Measurements from ENCODE around the gene CEP152. TPM values are rescaled to one million over a fixed set of nuclear protein-coding genes. Genes with fewer than 3 reads are reported as not detected.

Gene CEP152
- total and polyA plus RNA-seq, 10 of the 15 experiments (the other 5 are each of a cell fraction or from before 2014, with no cell fraction given): 5.3 to 22.6 (median 14.2) TPM

DNA sequence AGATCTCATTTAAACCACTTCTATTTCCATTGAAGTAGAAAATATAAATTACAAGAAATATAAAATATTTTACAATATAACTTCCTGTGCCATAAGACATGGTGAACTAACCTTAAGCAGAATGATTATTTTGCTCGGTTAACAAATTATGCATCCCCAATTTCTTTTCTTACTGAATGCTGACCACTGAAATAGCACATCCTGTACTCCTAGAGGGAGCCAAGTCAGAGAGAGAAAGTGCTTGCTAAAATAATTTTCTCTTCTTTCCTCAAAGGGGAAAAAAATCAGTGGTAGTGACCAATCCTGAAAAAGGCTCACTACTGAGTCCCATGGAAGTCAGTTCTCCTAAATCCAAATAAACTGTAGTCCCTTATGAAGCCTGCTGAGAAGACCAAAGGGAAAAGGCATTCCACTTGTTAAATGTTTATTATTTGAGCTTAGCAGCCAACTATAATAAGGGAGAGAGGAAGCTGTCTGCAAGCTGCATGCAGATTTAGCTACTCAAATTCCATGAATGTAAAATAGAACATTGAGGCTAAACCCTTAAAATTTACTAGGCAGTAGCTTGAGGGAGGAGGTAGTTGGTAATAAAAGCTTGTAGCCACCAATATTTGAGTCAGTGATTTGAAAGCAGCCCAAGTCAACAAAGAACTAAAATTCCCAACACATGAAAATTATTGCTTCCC, 33.1 kb downstream of the CEP152 start:
- ChIA-PET RAD21 (ENCODE audit: unreplicated experiment) (interaction anchor here (1.1 kb wide), 1 partner anchor 11 kb away, joined by 3 read pairs; no protein-coding TSS in a partner anchor), SMC1A (ENCODE audit: uncharacterized antibody, unreplicated experiment) (interaction anchor here (0.6 to 1.0 kb wide), 3 partner anchors 9 to 130 kb away, joined by 3 read pairs; no protein-coding TSS in a partner anchor), CTCF (interaction anchor here (1.4 to 1.5 kb wide), 2 partner anchors 33 to 426 kb away, joined by 3 to 4 read pairs; partner anchors contain the start of gene CEP152), POLR2A (no interaction called here)
- DNase-seq (ENCODE audit: low read depth, low spot score) (no peak), FAIRE-seq (no peak), ATAC-seq (no peak)
- H2AFZ ChIP-seq (ENCODE audit: control insufficient read depth, low read depth, low read length): no peak overlapping the region
- no peak overlapping the region for H3K4me3 ChIP-seq
- intact Hi-C loops (cut with micrococcal nuclease; ENCODE audit: unreplicated experiment) (no loop called here), in situ Hi-C loops (cut with MboI) (no loop called here)
- no TSS peak for BruUV-seq (replicated peaks)
- TF ChIP-seq JUNB (IDR thresholded peaks at IDR 0.05) (no peak), CHD4 (IDR thresholded peaks at IDR 0.05) (no peak), HDAC6 (IDR thresholded peaks at IDR 0.05; ENCODE audit: unreplicated experiment) (no peak), IRF4 (IDR thresholded peaks at IDR 0.05; ENCODE audit: low read depth, low read length) (no peak), CBX3 (IDR thresholded peaks at IDR 0.05; ENCODE audit: borderline replicate concordance, low read depth) (no peak), WRNIP1 (IDR thresholded peaks at IDR 0.05; ENCODE audit: borderline replicate concordance, low read depth, low read length) (no peak), MTA2 (IDR thresholded peaks at IDR 0.05; ENCODE audit: low read depth) (no peak)
- TF ChIP-seq, protein P1, sequence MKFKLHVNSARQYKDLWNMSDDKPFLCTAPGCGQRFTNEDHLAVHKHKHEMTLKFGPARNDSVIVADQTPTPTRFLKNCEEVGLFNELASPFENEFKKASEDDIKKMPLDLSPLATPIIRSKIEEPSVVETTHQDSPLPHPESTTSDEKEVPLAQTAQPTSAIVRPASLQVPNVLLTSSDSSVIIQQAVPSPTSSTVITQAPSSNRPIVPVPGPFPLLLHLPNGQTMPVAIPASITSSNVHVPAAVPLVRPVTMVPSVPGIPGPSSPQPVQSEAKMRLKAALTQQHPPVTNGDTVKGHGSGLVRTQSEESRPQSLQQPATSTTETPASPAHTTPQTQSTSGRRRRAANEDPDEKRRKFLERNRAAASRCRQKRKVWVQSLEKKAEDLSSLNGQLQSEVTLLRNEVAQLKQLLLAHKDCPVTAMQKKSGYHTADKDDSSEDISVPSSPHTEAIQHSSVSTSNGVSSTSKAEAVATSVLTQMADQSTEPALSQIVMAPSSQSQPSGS (IDR thresholded peaks at IDR 0.05; ENCODE audit: low read length): no peak
- TF ChIP-seq, protein P2, sequence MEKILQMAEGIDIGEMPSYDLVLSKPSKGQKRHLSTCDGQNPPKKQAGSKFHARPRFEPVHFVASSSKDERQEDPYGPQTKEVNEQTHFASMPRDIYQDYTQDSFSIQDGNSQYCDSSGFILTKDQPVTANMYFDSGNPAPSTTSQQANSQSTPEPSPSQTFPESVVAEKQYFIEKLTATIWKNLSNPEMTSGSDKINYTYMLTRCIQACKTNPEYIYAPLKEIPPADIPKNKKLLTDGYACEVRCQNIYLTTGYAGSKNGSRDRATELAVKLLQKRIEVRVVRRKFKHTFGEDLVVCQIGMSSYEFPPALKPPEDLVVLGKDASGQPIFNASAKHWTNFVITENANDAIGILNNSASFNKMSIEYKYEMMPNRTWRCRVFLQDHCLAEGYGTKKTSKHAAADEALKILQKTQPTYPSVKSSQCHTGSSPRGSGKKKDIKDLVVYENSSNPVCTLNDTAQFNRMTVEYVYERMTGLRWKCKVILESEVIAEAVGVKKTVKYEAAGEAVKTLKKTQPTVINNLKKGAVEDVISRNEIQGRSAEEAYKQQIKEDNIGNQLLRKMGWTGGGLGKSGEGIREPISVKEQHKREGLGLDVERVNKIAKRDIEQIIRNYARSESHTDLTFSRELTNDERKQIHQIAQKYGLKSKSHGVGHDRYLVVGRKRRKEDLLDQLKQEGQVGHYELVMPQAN (conservative IDR thresholded peaks at IDR 0.05): no peak
- TF ChIP-seq, protein P3, sequence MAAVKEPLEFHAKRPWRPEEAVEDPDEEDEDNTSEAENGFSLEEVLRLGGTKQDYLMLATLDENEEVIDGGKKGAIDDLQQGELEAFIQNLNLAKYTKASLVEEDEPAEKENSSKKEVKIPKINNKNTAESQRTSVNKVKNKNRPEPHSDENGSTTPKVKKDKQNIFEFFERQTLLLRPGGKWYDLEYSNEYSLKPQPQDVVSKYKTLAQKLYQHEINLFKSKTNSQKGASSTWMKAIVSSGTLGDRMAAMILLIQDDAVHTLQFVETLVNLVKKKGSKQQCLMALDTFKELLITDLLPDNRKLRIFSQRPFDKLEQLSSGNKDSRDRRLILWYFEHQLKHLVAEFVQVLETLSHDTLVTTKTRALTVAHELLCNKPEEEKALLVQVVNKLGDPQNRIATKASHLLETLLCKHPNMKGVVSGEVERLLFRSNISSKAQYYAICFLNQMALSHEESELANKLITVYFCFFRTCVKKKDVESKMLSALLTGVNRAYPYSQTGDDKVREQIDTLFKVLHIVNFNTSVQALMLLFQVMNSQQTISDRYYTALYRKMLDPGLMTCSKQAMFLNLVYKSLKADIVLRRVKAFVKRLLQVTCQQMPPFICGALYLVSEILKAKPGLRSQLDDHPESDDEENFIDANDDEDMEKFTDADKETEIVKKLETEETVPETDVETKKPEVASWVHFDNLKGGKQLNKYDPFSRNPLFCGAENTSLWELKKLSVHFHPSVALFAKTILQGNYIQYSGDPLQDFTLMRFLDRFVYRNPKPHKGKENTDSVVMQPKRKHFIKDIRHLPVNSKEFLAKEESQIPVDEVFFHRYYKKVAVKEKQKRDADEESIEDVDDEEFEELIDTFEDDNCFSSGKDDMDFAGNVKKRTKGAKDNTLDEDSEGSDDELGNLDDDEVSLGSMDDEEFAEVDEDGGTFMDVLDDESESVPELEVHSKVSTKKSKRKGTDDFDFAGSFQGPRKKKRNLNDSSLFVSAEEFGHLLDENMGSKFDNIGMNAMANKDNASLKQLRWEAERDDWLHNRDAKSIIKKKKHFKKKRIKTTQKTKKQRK (IDR thresholded peaks at IDR 0.05; ENCODE audit: low read depth, low read length): no peak
- TF ChIP-seq, protein P4, sequence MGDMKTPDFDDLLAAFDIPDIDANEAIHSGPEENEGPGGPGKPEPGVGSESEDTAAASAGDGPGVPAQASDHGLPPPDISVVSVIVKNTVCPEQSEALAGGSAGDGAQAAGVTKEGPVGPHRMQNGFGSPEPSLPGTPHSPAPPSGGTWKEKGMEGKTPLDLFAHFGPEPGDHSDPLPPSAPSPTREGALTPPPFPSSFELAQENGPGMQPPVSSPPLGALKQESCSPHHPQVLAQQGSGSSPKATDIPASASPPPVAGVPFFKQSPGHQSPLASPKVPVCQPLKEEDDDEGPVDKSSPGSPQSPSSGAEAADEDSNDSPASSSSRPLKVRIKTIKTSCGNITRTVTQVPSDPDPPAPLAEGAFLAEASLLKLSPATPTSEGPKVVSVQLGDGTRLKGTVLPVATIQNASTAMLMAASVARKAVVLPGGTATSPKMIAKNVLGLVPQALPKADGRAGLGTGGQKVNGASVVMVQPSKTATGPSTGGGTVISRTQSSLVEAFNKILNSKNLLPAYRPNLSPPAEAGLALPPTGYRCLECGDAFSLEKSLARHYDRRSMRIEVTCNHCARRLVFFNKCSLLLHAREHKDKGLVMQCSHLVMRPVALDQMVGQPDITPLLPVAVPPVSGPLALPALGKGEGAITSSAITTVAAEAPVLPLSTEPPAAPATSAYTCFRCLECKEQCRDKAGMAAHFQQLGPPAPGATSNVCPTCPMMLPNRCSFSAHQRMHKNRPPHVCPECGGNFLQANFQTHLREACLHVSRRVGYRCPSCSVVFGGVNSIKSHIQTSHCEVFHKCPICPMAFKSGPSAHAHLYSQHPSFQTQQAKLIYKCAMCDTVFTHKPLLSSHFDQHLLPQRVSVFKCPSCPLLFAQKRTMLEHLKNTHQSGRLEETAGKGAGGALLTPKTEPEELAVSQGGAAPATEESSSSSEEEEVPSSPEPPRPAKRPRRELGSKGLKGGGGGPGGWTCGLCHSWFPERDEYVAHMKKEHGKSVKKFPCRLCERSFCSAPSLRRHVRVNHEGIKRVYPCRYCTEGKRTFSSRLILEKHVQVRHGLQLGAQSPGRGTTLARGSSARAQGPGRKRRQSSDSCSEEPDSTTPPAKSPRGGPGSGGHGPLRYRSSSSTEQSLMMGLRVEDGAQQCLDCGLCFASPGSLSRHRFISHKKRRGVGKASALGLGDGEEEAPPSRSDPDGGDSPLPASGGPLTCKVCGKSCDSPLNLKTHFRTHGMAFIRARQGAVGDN (IDR thresholded peaks at IDR 0.05): no peak
- no peaks in the 10 kb centered on the region for H3K79me2 ChIP-seq (ENCODE audit: control insufficient read depth, insufficient read depth, low read length)
- H3K36me3 ChIP-seq (ENCODE audit: control insufficient read depth in 2 of 2, insufficient read depth in 2 of 2, low read length in 1 of 2): peaks cover 3 to 9% of the 10 kb centered on the region in 2 experiments
- H3K27ac ChIP-seq (ENCODE audit: control insufficient read depth, insufficient read depth): no peak overlapping the region
- H3K4me2 ChIP-seq (ENCODE audit: control insufficient read depth, insufficient read depth): no peak overlapping the region
- H3K27me3 ChIP-seq (replicated peaks in 1 of 2; ENCODE audit: control insufficient read depth in 2 of 2, insufficient read depth in 2 of 2, low read length in 1 of 2): no peaks in the 10 kb centered on the region
- H3K9ac ChIP-seq (ENCODE audit: control insufficient read depth, insufficient read depth, low read length): no peak overlapping the region
- no peaks in the 10 kb centered on the region for H4K20me1 ChIP-seq (ENCODE audit: control insufficient read depth, insufficient read depth)
- WGBS (ENCODE audit: insufficient coverage, insufficient replicate concordance, low lambda C conversion rate, missing lambda C conversion rate): 48% methylated on average over 1 of the region's 1 CpG
- H3K4me1 ChIP-seq (ENCODE audit: control insufficient read depth, insufficient read depth, low read length): no peaks in the 10 kb centered on the region
- H3K9me3 ChIP-seq (replicated peaks; ENCODE audit: control insufficient read depth, insufficient read depth, low read length): peaks cover 2% of the 10 kb centered on the region; the same call in 1 of the 3 replicates
